HTR-8/SVneo (cell line): ENCODE results near the gene FBXW7.

Experiments
- DNase-seq: peaks from one replicate; pipeline ENCODE4 v3.0.0; 2011; ENCODE audit warnings: low spot score, mixed read lengths; ENCODE audit not compliant: insufficient read length
- FAIRE-seq: peaks from 2 replicates; lab custom pipeline; 2011; peaks lifted over from hg19 to GRCh38; lab: Jason Lieb, UNC

Gene FBXW7

DNA sequence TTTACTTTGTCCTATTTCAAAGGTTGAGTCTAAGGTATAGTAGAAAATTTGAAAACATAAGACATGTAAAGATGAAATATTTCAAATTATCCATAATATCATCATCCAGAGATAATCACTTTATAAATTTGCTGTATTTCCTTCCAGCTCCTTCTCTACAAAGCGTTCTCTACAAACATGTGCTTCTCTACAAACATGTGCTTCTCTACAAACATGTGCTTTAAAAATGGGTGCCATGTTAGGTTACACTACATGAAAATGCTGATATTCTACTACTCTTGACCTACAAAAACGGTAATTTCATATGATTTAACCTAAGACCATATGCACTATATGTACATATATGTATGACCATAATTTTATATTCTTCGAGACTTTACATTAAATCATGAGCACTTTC lies 92.0 kb downstream of the FBXW7 start:
- DNase-seq (no peak), FAIRE-seq (no peak)

GRCh38 chr4:152437561-152437960 lies 98.3 kb downstream of the FBXW7 start:
- no peak for FAIRE-seq

DNA sequence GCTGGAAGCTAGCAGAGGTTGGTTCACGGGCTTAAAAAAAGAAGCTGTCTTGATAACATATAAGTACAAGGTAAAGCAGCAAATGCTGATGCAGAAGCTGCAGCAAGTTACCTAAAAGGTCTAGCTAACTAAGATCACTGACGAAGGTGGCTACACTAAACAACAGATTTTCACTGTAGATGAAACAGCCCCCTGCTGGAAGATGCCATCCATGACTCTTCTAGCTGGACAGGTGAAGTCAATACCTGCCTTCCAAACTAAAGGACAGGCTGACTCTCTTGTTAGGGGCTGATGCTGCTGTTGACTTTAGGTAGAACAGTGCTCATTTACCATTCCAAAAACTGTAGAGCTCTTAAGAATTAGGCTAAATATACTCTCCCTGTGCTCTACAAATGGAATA lies 99.5 kb downstream of the FBXW7 start:
- FAIRE-seq (peak; percentile 36), DNase-seq (no peak)

More at GRCh38 chr4:152437561-152437960, 98.3 kb downstream of the FBXW7 start:
- no peak for DNase-seq

DNA sequence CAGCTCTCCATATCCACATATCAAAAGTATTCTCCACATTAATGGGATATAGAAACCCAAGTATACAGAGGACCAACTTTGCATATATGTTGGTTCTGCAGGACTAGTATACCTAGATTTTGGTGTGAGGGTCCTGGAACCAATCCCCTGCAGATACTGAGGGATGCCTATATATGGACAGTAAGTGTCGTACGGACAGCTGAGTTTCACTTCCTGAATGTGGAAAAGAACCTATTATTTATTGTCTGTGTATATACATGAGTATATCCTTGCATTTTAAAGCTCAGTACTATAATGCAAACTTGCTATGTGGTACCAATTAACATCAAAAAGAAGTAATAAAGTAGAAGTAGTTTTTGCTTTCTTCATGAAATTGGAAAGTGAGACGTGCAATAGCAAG lies 101.9 kb downstream of the FBXW7 start:
- FAIRE-seq: no peak
- no peak for DNase-seq

GRCh38 chr4:152431784-152432183 lies 104.1 kb downstream of the FBXW7 start:
- no peak for DNase-seq
- no peak for FAIRE-seq

GRCh38 chr4:152431291-152431690 lies 104.6 kb downstream of the FBXW7 start:
- no peak for FAIRE-seq
- DNase-seq: no peak

DNA sequence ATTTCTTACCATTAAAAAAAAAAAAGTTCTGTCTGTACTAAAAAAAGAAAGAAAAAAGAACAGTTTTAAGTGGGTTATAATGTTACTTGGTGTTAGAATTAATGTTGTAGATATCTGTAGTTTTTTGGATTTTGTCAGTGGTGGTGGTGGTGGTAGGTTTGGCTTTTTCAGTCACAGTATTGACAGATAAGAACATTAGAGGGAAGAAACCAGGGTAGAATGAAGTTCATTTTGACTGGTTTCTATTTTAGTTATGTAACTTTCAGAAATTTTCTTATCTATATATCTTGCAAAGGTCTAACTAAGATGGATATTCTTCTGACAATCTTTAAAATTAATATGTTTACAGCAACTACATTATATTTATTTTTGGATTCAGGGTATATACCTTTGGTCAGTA lies 105.4 kb downstream of the FBXW7 start:
- FAIRE-seq (no peak), DNase-seq (no peak)

- FAIRE-seq: no peak
These were observed 107.9 kb downstream of the FBXW7 start for GRCh38 chr4:152427981-152428380.

DNA sequence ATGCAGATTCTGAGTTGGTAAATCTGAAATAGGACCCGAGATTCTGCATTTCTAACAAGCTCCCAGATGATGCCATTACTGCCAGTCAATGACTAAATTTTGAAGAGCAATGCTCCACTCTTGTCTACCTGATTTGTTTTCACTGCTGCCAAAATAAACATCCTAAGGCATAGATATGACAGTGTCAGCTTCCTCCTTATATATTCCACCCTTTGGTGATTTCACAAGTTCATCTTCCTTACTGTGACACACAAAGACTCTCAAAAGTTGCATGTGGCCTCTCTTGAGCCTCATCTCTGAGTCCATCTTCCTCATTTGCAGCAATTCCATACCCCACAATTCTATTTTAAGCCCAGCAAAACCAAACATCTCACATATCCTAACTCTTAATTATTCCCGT lies 110.9 kb downstream of the FBXW7 start:
- no peak for FAIRE-seq

More at GRCh38 chr4:152427981-152428380, 107.9 kb downstream of the FBXW7 start:
- DNase-seq: no peak

DNA sequence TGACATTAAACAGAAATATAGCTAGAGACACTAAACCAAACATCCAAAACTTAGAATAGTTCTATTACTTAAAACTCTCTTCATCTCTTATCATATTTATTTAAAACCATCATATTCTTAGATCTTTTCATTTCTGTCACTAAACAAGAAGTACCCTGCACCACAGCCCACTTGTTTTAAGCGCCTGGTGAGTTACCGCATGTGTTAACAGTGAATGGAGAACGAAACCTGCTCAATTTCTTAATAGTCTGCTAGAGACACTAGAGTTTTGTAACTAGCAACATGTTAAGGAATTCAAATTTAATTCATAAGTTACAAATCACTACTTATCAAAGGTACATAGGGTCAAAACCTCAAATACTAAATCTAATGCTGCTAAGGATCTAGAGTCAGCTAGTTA lies 111.5 kb downstream of the FBXW7 start:
- no peak for FAIRE-seq

More for the DNA sequence above, 110.9 kb downstream of the FBXW7 start:
- DNase-seq: no peak

DNA sequence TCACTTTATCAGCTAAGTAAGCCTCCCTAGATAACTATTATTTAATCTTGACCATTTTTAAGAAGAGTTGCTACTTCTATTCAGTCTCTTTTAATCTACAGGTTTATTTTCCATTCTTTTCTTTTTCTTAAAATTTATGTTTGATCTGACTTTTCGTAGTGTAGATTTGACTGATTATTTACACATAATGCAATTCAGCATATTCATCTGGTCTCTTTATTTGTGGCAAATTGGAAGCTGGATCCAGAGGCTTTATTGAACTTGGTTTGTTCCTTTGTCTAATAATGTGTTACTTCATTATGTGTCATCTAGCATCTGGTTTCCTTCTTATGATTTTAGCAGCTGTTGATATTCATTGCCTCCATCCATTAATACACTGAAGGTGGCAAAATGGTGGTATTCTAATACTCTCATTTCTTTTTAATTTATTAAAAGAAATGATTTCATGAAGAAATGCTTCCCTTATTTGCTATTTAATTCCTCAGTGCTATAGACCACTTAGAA lies 113.0 kb downstream of the FBXW7 start:
- DNase-seq (no peak), FAIRE-seq (no peak)

More for the DNA sequence above, 111.5 kb downstream of the FBXW7 start:
- DNase-seq: no peak

GRCh38 chr4:152421576-152421975 lies 114.3 kb downstream of the FBXW7 start:
- no peak for FAIRE-seq
- DNase-seq: no peak

DNA sequence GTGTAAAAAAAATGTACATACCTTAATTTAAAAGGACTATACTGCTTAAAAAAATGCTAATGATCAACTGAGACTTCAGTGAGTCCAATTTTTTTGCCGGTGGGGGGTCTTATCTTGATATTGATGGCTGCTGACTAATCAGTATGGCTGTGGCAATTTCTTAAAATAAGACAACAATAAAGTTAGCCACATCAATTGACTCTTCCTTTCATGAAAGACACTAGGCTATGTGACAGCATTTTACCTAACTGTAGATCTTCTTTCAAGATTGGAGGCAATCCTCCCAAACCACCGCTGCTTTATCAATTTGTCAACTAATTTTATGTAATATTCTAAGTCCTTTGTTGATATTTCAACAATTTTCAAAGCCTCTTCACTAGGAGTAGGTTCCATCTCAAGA lies 116.1 kb downstream of the FBXW7 start:
- FAIRE-seq (no peak), DNase-seq (no peak)

DNA sequence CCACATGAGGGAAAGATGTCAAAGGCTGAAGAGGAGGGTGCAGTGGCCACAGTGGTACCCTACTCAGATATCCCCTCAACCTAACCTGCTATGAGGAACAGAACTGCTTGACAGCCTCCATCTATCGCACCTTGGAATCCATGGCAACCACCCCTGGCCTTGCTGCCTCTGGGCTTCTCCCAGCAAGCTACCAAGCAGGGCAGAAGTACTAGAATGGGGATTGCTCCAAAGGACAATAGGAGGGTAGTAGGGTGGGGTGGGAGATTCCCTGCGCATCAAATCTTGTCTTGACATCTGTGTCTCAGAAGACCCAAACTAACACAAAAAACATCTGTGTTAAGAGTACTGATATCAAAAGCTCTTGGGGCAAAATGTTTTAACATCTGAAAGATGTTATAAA lies 118.2 kb downstream of the FBXW7 start:
- FAIRE-seq: no peak
- no peak for DNase-seq

GRCh38 chr4:152415980-152416379 lies 119.9 kb downstream of the FBXW7 start:
- FAIRE-seq (no peak), DNase-seq (peak; percentile 13)

DNA sequence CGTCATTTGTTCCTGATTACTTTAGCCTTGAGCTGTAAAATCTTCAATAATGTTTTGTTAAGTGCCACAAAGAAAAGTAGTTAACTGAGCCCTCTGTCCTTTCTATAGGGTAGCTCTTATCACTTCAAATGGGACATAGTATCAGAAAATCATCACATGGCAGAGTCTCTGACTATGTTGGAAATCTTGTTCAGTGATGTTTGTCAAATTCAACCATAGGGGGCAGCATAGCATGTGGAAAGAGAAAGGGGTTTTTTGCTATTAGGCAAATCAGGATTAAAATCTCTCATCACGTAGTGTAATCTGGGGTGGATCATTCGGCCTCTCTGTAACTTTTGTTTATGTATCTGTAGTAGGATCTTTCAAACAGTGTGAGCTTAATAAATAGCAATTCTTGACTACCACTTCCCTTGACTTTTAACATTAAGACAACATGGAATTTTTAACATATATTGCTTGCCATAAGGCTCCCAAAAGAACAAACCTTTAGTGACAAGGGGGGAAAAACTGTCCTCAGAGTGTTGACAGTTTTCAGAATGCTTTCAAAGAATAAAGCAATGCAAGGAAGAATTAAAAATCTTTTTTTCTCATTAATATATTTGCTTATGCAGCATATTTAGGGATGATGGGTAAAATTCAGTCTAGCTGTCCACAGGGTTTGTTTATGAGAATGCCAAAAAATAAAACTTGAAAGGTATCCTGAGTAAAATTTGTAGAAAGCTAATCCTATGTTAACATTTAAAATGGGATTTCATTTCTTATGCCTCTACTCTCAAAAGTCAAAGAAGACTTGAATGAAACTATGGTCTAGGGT lies 127.2 kb downstream of the FBXW7 start:
- FAIRE-seq (peak; percentile 20), DNase-seq (peak; percentile 15)

DNA sequence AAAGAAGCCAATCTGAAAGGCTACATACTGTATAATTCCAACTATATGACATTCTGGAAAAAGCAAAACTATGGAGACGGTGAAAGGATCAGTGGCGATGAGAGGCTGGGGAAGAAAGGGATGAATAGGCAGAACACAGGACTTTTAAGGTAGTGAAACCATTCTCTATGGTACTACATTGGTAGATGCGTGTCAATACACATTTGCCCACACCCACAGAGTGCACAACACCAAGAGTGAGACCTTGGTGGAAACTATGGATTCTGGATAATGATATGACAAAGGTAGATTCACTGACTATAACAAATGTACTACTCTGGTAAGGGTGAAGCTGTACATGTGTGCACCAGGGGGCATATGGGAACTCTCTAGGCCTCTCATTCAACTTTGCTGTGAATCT lies 134.5 kb downstream of the FBXW7 start:
- DNase-seq (no peak), FAIRE-seq (peak; percentile 54)

GRCh38 chr4:152399246-152399645 lies 136.6 kb downstream of the FBXW7 start:
- DNase-seq: no peak
- FAIRE-seq: no peak

GRCh38 chr4:152398060-152398459 lies 137.8 kb downstream of the FBXW7 start:
- DNase-seq (peak; percentile 5), FAIRE-seq (no peak)

DNA sequence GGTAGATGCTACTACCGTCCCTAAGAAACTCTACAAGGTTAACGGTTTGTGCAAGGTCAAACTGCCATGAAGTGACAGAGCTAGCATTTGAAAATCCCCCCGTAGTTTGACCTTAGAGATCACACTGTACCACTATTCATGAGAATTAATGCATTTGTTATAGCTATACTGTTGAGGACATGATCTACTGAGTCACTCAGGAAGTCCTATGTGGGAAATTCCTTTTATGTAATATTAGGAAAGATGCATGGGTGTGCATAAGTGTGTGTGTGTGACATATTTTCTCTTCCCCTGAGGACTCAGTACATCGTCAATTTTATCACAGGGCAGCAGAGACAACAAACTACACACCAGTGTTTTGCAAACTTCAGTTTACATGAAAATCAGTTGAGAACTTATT lies 141.1 kb downstream of the FBXW7 start:
- no peak for DNase-seq
- FAIRE-seq: no peak

DNA sequence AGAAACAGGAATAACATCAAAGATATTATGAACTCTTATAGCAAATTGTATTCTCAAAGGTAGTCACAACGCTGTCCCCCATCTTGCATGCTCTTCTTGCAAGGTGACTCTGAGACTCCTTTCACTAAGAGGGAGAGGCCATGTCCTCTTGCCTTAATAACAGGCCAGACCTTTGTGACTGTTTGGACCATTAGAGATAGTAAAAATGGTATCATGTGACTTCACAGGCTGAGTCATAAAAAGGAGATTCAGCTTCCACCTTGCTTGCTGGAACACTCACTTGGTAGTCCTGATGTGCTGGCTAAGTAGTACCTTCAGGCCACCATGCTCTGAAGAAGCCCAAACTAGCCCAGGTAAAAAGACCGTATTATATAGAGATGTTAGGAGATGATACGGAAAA lies 143.8 kb downstream of the FBXW7 start:
- DNase-seq (no peak), FAIRE-seq (no peak)

- no peak for FAIRE-seq
These were observed 145.7 kb downstream of the FBXW7 start for GRCh38 chr4:152390216-152390615.

More at GRCh38 chr4:152390216-152390615, 145.7 kb downstream of the FBXW7 start:
- DNase-seq: no peak
